ENCODE data around the gene HMGCS1.

GRCh38 chr5:43255704-43256103, 57.5 kb downstream of the HMGCS1 start:
- no peak for TF ChIP-seq EP300 (IDR thresholded peaks at IDR 0.05)
- no peak for TF ChIP-seq CTCF (IDR thresholded peaks at IDR 0.05)
- no peak for TF ChIP-seq POLR2A (IDR thresholded peaks at IDR 0.05; ENCODE audit: low read depth)
